GM12892 (cell line): Measurements from ENCODE around the gene SORCS2.

ENCODE experiments used
- POLR2A ChIP-seq: IDR thresholded peaks from 2 replicates; pipeline ENCODE4 v1.6.1; 2011; ENCODE audit warnings: low read depth, low read length, control low read depth
- POLR2AphosphoS5 ChIP-seq: IDR thresholded peaks from 2 replicates; pipeline ENCODE4 v1.6.1; 2011; ENCODE audit warnings: low read depth, low read length, control low read depth
- TAF1 ChIP-seq: IDR thresholded peaks from 2 replicates; pipeline ENCODE4 v1.6.1; 2011; ENCODE audit warnings: low read depth, mild to moderate bottlenecking, control low read depth, low read length, borderline replicate concordance

DNA sequence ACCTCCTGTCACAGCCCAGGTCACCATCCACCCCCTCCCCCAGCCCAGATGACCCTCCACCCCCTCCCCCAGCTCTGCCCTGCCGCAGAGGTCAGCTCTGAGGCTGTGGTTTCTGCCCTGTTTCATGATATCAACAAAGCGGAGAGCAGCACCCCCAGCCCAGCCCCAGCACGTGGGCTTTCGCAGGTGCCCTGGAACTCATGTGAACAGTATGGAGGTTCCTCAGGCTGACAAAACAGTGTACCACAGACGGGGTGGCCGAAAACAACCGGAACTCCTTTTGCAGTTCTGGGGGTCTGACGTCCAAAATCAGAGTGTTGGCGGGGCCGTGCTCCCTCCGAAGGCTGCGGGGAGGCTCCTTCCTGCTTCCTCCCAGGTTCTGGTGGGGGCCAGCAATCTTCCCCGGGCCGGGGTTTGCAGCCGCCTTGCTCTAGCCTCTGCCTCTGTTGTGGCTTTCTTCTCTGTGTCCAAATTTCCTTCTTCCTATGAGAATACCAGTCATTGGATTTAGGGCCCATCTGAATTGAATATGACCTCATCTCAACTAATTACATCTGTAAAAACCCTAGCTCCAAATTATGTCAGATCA is 250.3 kb downstream of the SORCS2 start:
- no peak for TF ChIP-seq POLR2A
- no peak for TF ChIP-seq POLR2AphosphoS5
- no peak for TF ChIP-seq TAF1
